ENCODE data around the gene ATAD1.

ATAD1 gene

DNA sequence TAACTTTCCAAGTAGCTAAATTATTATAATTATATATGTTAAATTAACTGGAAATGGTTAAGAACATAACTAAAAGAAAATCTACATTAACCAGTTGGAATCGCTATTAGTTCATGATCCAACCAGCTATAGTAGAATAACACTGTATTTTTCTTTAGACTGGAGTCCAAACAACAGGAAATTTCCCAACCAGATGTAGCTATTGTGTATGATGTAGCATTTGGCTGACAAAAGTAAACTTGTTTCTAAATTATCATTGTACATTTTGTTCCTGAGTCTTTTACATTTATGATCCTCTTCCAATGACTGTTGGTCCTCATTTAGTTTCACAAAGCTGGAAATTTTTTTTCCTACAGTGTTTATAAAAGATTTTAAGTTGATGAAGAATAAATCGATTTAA is 96.2 kb downstream of the ATAD1 start:
- DNase-seq (ENCODE audit: low read depth in 1 of 2, low spot score in 1 of 2), result no peak

GRCh38 chr10:87720665-87721064 is 97.4 kb downstream of the ATAD1 start:
- DNase-seq (ENCODE audit: low read depth in 1 of 2, low spot score in 1 of 2), result no peak

GRCh38 chr10:87716348-87716670 is 101.7 kb downstream of the ATAD1 start:
- DNase-seq (ENCODE audit: low read depth in 1 of 2, low spot score in 1 of 2), result no peak

DNA sequence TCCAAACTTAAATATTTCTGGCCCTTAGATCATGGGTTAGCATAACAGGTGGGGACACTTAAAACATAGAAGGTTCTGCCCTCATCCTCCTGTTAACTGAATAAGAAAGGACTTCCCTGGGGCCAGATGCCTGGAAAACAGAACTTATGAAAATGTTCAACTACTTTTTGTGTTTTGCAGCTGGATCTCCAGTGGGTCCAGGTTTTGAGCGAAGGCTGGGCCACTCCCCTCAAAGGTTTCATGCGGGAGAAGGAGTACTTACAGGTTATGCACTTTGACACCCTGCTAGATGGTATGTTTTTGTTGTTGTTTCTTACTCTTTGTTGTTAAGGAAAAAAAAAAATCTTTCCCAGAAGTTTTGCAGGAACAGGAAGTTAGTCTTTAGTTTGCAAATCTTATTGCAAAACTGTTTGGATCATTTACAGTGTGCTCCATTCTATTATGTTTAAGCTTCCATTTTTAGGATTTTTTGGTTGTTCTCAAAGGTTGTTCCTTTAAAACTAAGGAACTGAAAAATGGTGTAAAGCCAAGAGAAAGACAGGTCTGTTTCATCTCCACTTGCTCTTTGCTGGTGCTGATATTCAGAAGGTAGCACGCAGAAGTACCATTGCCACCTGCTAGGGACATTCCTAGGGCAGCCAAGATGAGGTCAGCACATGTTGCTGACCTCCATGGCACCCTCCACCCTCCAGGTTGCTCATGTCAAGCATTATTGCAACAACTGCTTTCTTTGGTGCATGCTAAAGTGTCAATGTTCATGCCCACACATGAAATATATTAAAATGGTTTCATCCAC is 102.3 kb downstream of the ATAD1 start:
- no peak for DNase-seq (ENCODE audit: low read depth in 1 of 2, low spot score in 1 of 2)

GRCh38 chr10:87713707-87714106 is 104.3 kb downstream of the ATAD1 start:
- no peak for DNase-seq (ENCODE audit: low read depth in 1 of 2, low spot score in 1 of 2)

- DNase-seq (ENCODE audit: low read depth in 1 of 2, low spot score in 1 of 2), result no peak
Measured at GRCh38 chr10:87712913-87713616, 105.0 kb downstream of the ATAD1 start.

DNA sequence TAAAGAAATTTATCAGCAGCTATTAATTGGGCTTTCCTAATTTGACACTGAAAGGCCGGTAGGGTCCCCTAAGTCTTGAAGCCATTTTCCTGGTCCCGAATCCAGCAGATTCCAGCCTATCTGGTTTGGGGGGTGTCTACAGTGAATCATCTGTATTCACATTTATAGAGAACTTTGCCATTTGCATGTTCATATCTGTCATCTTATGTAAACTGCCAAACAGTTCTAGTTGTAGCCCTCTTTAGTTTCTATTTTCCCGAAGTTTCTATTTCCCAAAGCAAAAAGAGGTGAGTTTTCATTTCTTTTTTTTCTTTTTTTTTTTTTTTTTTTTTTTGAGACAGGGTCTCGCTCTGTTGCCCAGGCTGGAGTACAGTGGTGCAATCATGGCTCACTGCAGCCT is 110.8 kb downstream of the ATAD1 start:
- DNase-seq (ENCODE audit: low read depth in 1 of 2, low spot score in 1 of 2), result no peak

- no peak for DNase-seq (ENCODE audit: low read depth in 1 of 2, low spot score in 1 of 2)
Measured at GRCh38 chr10:87706731-87707130, 111.3 kb downstream of the ATAD1 start.

DNA sequence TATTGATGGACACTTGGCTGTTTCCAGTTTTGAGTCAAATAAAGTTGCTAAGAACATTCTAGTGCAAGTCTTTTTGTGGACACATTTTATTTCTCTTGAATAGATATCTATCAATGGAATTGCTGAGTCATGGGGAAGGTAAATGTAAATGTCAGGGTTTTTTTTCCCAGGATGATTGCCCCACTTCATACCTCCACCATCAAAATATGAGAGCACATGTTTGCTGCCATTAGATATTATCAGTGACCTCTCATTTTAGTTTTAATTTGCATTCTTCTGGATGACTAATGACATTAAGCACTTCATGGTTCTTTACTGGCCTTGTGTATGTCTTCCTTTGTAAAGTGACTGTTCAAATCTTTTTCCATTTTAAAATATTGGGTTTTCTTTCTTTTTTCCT is 112.7 kb downstream of the ATAD1 start:
- no peak for DNase-seq (ENCODE audit: low read depth in 1 of 2, low spot score in 1 of 2)

DNA sequence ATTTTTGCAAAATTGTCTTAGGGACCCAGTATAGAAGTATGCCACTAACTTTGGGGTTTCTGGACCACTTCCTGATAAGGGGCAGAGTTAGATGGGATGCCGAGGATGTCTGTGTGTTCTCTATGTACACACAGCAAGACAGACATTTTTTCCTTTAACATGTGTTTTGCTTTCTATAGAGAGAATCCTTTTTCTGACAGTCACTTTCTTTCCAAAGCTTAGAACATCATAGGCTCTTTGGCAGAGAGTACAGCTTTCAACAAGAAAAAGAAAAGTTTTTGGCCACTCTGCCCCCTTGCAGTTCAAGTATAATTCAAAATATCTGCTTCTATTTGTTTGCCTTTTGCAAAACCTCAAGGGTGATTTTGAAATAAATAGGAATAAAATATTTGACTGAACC is 114.3 kb downstream of the ATAD1 start:
- DNase-seq (ENCODE audit: low read depth in 1 of 2, low spot score in 1 of 2), result no peak

GRCh38 chr10:87702973-87703294 is 115.1 kb downstream of the ATAD1 start:
- DNase-seq (ENCODE audit: low read depth in 1 of 2, low spot score in 1 of 2), result no peak

DNA sequence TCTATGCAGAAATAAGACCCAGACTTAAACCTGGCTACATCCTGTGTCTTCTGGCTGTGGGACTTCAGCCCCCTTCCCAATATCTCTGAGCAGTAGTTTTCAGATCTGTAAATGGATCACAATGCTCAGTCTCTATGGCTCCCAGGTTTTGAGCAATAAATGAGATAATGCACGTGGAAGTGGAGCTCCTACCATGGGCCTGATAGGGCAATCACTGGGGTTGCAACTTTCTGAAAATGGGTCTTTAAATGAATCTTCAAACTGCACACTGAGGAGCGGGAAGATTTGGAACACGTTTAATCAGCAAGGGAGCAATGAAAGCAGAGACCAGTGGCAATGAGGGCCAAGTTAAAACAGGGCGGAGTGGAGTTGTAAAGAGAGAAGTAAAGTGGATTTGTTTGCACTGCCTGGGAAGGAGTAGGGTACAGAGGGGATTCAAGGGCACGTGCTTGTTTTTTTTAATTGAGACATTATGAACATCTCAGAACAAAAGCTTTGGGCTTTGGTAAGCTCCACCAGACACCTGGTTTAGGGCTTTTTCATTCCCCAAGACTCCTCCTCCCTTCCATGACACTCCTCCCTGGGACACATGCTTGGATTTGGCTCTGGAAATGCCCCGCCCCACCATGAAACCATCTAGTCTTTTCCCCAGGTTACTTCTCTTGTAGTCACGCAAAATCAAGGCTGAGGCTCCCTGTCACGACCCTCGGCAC is 115.6 kb downstream of the ATAD1 start:
- no peak for DNase-seq (ENCODE audit: low read depth in 1 of 2, low spot score in 1 of 2)

Data from activated T-helper 1 cell treated with anti-CD3 and anti-CD28 coated beads, Interleukin-2, amount 50 U/mL, for 16 hours (primary cell).